H1 (cell line): ENCODE results near the gene PLGRKT. TPM values are rescaled to one million over a fixed set of nuclear protein-coding genes. Genes with fewer than 3 reads are reported as not detected.
A peak's percentile ranks its signal among the peaks of the same experiment; 100 is the strongest.

Source experiments
- CTCF ChIA-PET: fragments of 300-600 bp; sonication (Branson Sonifier 250); formaldehyde crosslinking; loops from one replicate; lab custom pipeline; 2021; ENCODE audit not compliant: partially characterized antibody; lab: Charles Lee
- POLR2A ChIA-PET: fragments of 300-600 bp; sonication (Branson Sonifier 250); formaldehyde crosslinking; loops from one replicate; lab custom pipeline; 2021; ENCODE audit warnings: inconsistent platforms; ENCODE audit not compliant: partially characterized antibody; lab: Charles Lee
- DNase-seq, 2 experiments: peaks; one replicate each; pipeline versions ENCODE4 v3.0.0 to v3.0.0-alpha.2; 2010 to 2022; ENCODE audit warnings: low spot score in 2 of 2, low read depth in 1 of 2, mixed read lengths in 1 of 2
- FAIRE-seq: peaks from 2 replicates; lab custom pipeline; 2011; peaks lifted over from hg19 to GRCh38; lab: Jason Lieb, UNC
- H2AFZ ChIP-seq: 2 replicates; pipeline ENCODE4 v1.8.1; 2012; ENCODE audit warnings: low read length, inconsistent platforms
- H2AK5ac ChIP-seq: 2 replicates; pipeline ENCODE4 v1.6.1; 2013; ENCODE audit warnings: low read depth, low read length
- H2BK120ac ChIP-seq: replicated peaks from 2 replicates; pipeline ENCODE3; 2013; ENCODE audit warnings: low read depth, low read length, inconsistent platforms
- H2BK12ac ChIP-seq: 2 replicates; pipeline ENCODE4 v1.6.1; 2013; ENCODE audit warnings: low read depth, low read length
- H2BK15ac ChIP-seq: 2 replicates; pipeline ENCODE4 v1.6.1; 2013; ENCODE audit warnings: low read length
- H2BK20ac ChIP-seq: 2 replicates; pipeline ENCODE4 v1.6.1; 2013; ENCODE audit warnings: low read length
- H2BK5ac ChIP-seq: 2 replicates; pipeline ENCODE4 v1.6.1; 2013; ENCODE audit warnings: low read depth, low read length
- H3K14ac ChIP-seq: 2 replicates; pipeline ENCODE4 v1.6.1; 2013; ENCODE audit warnings: inconsistent platforms; ENCODE audit not compliant: insufficient read length
- H3K18ac ChIP-seq: 2 replicates; pipeline ENCODE4 v1.6.1; 2013; ENCODE audit warnings: low read length; ENCODE audit errors: extremely low read depth
- H3K23ac ChIP-seq: 2 replicates; pipeline ENCODE4 v1.6.1; 2013; ENCODE audit warnings: inconsistent platforms; ENCODE audit not compliant: insufficient read length
- H3K23me2 ChIP-seq: 2 replicates; pipeline ENCODE4 v1.6.1; 2013; ENCODE audit warnings: low read depth, low read length
- H3K27ac ChIP-seq: 2 replicates; pipeline ENCODE4 v1.6.1; 2011; ENCODE audit warnings: low read depth, low read length, inconsistent platforms
- H3K27me3 ChIP-seq, 4 experiments: replicated peaks in 1 of 4; 1 replicate in 1 of 4; 2 replicates in 3 of 4; pipeline versions ENCODE4 v1.6.1 to v1.8.1; 2011 to 2013; ENCODE audit warnings: low read length in 3 of 4, mild to moderate bottlenecking in 3 of 4, inconsistent platforms in 2 of 4, mixed read lengths in 2 of 4, moderate library complexity in 1 of 4; ENCODE audit not compliant: control insufficient read depth in 3 of 4, insufficient read depth in 3 of 4; ENCODE audit errors: extremely low read depth in 1 of 4
- H3K36me3 ChIP-seq, 4 experiments: 2 replicates each; pipeline versions ENCODE4 v1.6.1 to v1.8.1; 2011 to 2013; ENCODE audit warnings: mild to moderate bottlenecking in 4 of 4, low read length in 3 of 4, moderate library complexity in 2 of 4, control low read depth in 1 of 4, inconsistent platforms in 1 of 4; ENCODE audit not compliant: insufficient read depth in 4 of 4, control insufficient read depth in 2 of 4
- H3K4ac ChIP-seq: replicated peaks from 2 replicates; pipeline ENCODE3; 2013; ENCODE audit warnings: low read length, low read depth, mixed read lengths, inconsistent platforms; ENCODE audit not compliant: insufficient read length
- H3K4me1 ChIP-seq, 4 experiments: replicated peaks in 1 of 4; 1 replicate in 1 of 4; 2 replicates in 3 of 4; pipeline versions ENCODE4 v1.6.1 to v1.8.1; 2011 to 2013; ENCODE audit warnings: low read length in 3 of 4, inconsistent platforms in 2 of 4, mixed read lengths in 1 of 4; ENCODE audit not compliant: insufficient read depth in 4 of 4, control insufficient read depth in 3 of 4
- H3K4me2 ChIP-seq, 2 experiments: 2 replicates each; pipeline versions ENCODE4 v1.6.1 to v1.8.1; 2011 to 2013; ENCODE audit warnings: low read depth in 2 of 2, low read length in 2 of 2, control low read depth in 1 of 2, inconsistent platforms in 1 of 2, mild to moderate bottlenecking in 1 of 2; ENCODE audit not compliant: insufficient read depth in 1 of 2
- H3K4me3 ChIP-seq, 4 experiments: fragments of 200-600, 300-600 bp in 1 of 4; sonication (generic), shearing (Covaris generic), sonication (Bioruptor Twin) in 1 of 4; 2 replicates each; pipeline versions ENCODE4 v1.5.1 to v1.8.1; 2011 to 2016; ENCODE audit warnings: low read length in 4 of 4, low read depth in 3 of 4, control low read depth in 2 of 4, inconsistent platforms in 2 of 4, mild to moderate bottlenecking in 2 of 4, mixed read lengths in 1 of 4, moderate library complexity in 1 of 4; ENCODE audit not compliant: insufficient read depth in 2 of 4; ENCODE audit errors: extremely low read depth in 1 of 4
- H3K56ac ChIP-seq: replicated peaks from 2 replicates; pipeline ENCODE3; 2013; ENCODE audit warnings: low read depth, mild to moderate bottlenecking, mixed read lengths, low read length, inconsistent platforms; ENCODE audit not compliant: insufficient read length
- H3K79me1 ChIP-seq: 2 replicates; pipeline ENCODE4 v1.6.1; 2013; ENCODE audit warnings: low read depth, low read length, control low read depth
- H3K79me2 ChIP-seq, 2 experiments: 2 replicates each; pipeline versions ENCODE4 v1.6.1 to v1.8.1; 2012 to 2013; ENCODE audit warnings: low read length in 2 of 2, mild to moderate bottlenecking in 2 of 2, inconsistent platforms in 1 of 2; ENCODE audit not compliant: insufficient read depth in 2 of 2, control insufficient read depth in 1 of 2
- H3K9ac ChIP-seq, 4 experiments: replicated peaks in 1 of 4; 1 replicate in 1 of 4; 2 replicates in 3 of 4; pipeline versions ENCODE4 v1.6.1 to v1.8.1; 2011 to 2013; ENCODE audit warnings: low read depth in 3 of 4, low read length in 3 of 4, control low read depth in 2 of 4, mild to moderate bottlenecking in 2 of 4, moderate library complexity in 2 of 4, inconsistent platforms in 1 of 4; ENCODE audit errors: extremely low read depth in 1 of 4
- H3K9me3 ChIP-seq, 2 experiments: 2 replicates each; pipeline versions ENCODE4 v1.6.1 to v1.8.1; 2012 to 2013; ENCODE audit warnings: mild to moderate bottlenecking in 2 of 2, moderate library complexity in 2 of 2, control low read depth in 1 of 2, inconsistent platforms in 1 of 2, low read depth in 1 of 2, low read length in 1 of 2, mixed read lengths in 1 of 2; ENCODE audit not compliant: insufficient read depth in 2 of 2
- H4K20me1 ChIP-seq, 2 experiments: replicated peaks in 1 of 2; 2 replicates each; pipeline versions ENCODE3 to v1.8.1; 2011 to 2013; ENCODE audit warnings: inconsistent platforms in 2 of 2, low read length in 2 of 2, mild to moderate bottlenecking in 1 of 2; ENCODE audit not compliant: insufficient read depth in 2 of 2, control insufficient read depth in 1 of 2
- H4K5ac ChIP-seq: 2 replicates; pipeline ENCODE4 v1.6.1; 2013; ENCODE audit warnings: low read length, low read depth, mixed read lengths, inconsistent platforms; ENCODE audit not compliant: insufficient read length
- H4K8ac ChIP-seq: 2 replicates; pipeline ENCODE4 v1.8.0; 2013; ENCODE audit warnings: mild to moderate bottlenecking, moderate library complexity, low read length, inconsistent platforms; ENCODE audit not compliant: insufficient read depth; ENCODE audit errors: extremely low read depth
- H4K91ac ChIP-seq: replicated peaks from 2 replicates; pipeline ENCODE3; 2013; ENCODE audit warnings: low read length, mixed read lengths, inconsistent platforms; ENCODE audit not compliant: insufficient read length
- ATF3 ChIP-seq: IDR thresholded peaks from 2 replicates; pipeline ENCODE4 v1.6.1; 2011; ENCODE audit warnings: low read depth, mild to moderate bottlenecking, low read length; ENCODE audit not compliant: insufficient read depth
- RBBP5 ChIP-seq: IDR thresholded peaks from 2 replicates; pipeline ENCODE4 v1.7.1; 2012; ENCODE audit warnings: low read depth, mild to moderate bottlenecking, inconsistent platforms, low read length, moderate library complexity, borderline replicate concordance
- TCF12 ChIP-seq: IDR thresholded peaks from 2 replicates; pipeline ENCODE4 v1.6.1; 2011; ENCODE audit warnings: low read depth, mild to moderate bottlenecking, low read length
- WGBS, 2 experiments: shearing (Covaris generic) in 1 of 2; methylation state at CpG; one replicate each; pipeline versions ENCODE4 v1.1.6 to v1.1.7; 2013 to 2015; ENCODE audit warnings: low lambda C conversion rate in 2 of 2, mixed read lengths in 2 of 2, inconsistent platforms in 1 of 2, low coverage in 1 of 2, missing lambda C conversion rate in 1 of 2; ENCODE audit not compliant: insufficient replicate concordance in 2 of 2, insufficient coverage in 1 of 2, insufficient read length in 1 of 2; ENCODE audit errors: extremely low coverage in 1 of 2, missing lambda C conversion rate in 1 of 2; 5-methylcytosine and 5-hydroxymethylcytosine counted together
- polyA plus RNA-seq, 7 experiments: library from polyadenylated mRNA; depleted of rRNA in 3 of 7; stranded (reverse) in 5 of 7; unstranded in 2 of 7; fragments of >200 nt in 5 of 7; fragments of 200-250 nt in 2 of 7; gene quantifications; 1 replicate in 5 of 7; 2 replicates in 1 of 7; 4 replicates in 1 of 7; pipeline versions ENCODE4 v1.2.1 to v1.2.3, GENCODE V29; 2011 to 2013; ENCODE audit warnings: missing spikeins in 2 of 7, mixed read lengths in 2 of 7
- total RNA-seq: library from RNA; stranded (reverse); fragmentation: NEBNext Ultra II Directional; extraction: Animal tissue kit (Norgen Biotek cat#: 25700); gene quantifications from 2 replicates; pipeline ENCODE4 v1.2.1, GENCODE V29; 2021

The PLGRKT gene
- total and polyA plus RNA-seq, 2 of the 8 experiments (the other 6 are each of a cell fraction or from before 2014, with no cell fraction given) = 5.4 to 15.7 TPM

GRCh38 chr9:5482194-5482593 is 44.5 kb upstream of the PLGRKT start:
- Histone ChIP-seq H3K14ac (no peak overlapping the region), H2BK20ac (no peak overlapping the region), H4K20me1 (no peaks in the 10 kb centered on the region), H3K4me2 (no peak overlapping the region), H3K4me3 (no peak overlapping the region), H3K36me3 (no peaks in the 10 kb centered on the region), H2BK5ac (no peak overlapping the region), H2AFZ (no peak overlapping the region), H3K56ac (no peak overlapping the region), H4K91ac (no peak overlapping the region), H3K27ac (no peak overlapping the region), H3K4ac (no peak overlapping the region), H2BK12ac (no peak overlapping the region), H4K8ac (no peak overlapping the region), H3K18ac (no peak overlapping the region), H4K5ac (no peak overlapping the region), H3K27me3 (no peaks in the 10 kb centered on the region), H2BK120ac (no peak overlapping the region), H3K9ac (no peak overlapping the region), H3K23ac (no peak overlapping the region), H3K4me1 (no peaks in the 10 kb centered on the region), H3K9me3 (peaks cover 6 to 8% of the 10 kb centered on the region in 2 experiments; a peak in 1 of 4 replicates), H3K23me2 (no peaks in the 10 kb centered on the region; the same call in 1 of the 2 replicates), H3K79me2 (no peaks in the 10 kb centered on the region), H2AK5ac (no peak overlapping the region), H3K79me1 (no peaks in the 10 kb centered on the region), H2BK15ac (no peak overlapping the region)
- ChIA-PET CTCF (interaction anchor here (0.6 kb wide), 1 partner anchor 19 kb away, joined by 3 read pairs; no protein-coding TSS in a partner anchor), POLR2A (no interaction called here)
- TF ChIP-seq ATF3 (no peak), TCF12 (0 out of 2 replicates have a peak, but pooled peaks have one; percentile 28), RBBP5 (no peak)
- FAIRE-seq (no peak), DNase-seq (no peak)
- 88% methylated on average over 8 of the region's 8 CpGs; no CpG with 5 or more reads in 1 of the 2 experiments for WGBS, 2 experiments
